BLaER1 treated with 17β-estradiol and CSF1 and Interleukin-3, amounts not matched to agents 10 nM and 100 nM (cell line): Measurements from ENCODE around the gene NCBP2.
A peak's percentile ranks its signal among the peaks of the same experiment; 100 is the strongest.

ENCODE experiments used
- H3K27ac ChIP-seq, 11 experiments: shearing (Covaris generic); formaldehyde crosslinking; 2 replicates each; pipeline ENCODE4 v1.8.1; 2022
- H3K27me3 ChIP-seq, 11 experiments: shearing (Covaris generic); formaldehyde crosslinking; 2 replicates each; pipeline ENCODE4 v1.8.1; 2022
- H3K36me3 ChIP-seq, 11 experiments: shearing (Covaris generic); formaldehyde crosslinking; 2 replicates each; pipeline ENCODE4 v1.8.1; 2022
- H3K4me1 ChIP-seq, 10 experiments: shearing (Covaris generic); formaldehyde crosslinking; 2 replicates each; pipeline ENCODE4 v1.8.1; 2022
- H3K4me2 ChIP-seq, 11 experiments: shearing (Covaris generic); formaldehyde crosslinking; 2 replicates each; pipeline ENCODE4 v1.8.1; 2022
- H3K4me3 ChIP-seq, 10 experiments: shearing (Covaris generic); formaldehyde crosslinking; 2 replicates each; pipeline ENCODE4 v1.8.1; 2022
- H3K9ac ChIP-seq, 11 experiments: shearing (Covaris generic); formaldehyde crosslinking; 2 replicates each; pipeline ENCODE4 v1.8.1; 2022
- H3K9me3 ChIP-seq, 11 experiments: shearing (Covaris generic); formaldehyde crosslinking; replicated peaks in 1 of 11; 2 replicates each; pipeline ENCODE4 v1.8.1; 2022
- H4K20me1 ChIP-seq, 11 experiments: shearing (Covaris generic); formaldehyde crosslinking; 2 replicates each; pipeline ENCODE4 v1.8.1; 2022
- Cebpa-rat ChIP-seq, 11 experiments: shearing (Covaris generic); IDR thresholded peaks; 2 replicates each; pipeline ENCODE4 v1.8.1; 2022

NCBP2 gene

DNA sequence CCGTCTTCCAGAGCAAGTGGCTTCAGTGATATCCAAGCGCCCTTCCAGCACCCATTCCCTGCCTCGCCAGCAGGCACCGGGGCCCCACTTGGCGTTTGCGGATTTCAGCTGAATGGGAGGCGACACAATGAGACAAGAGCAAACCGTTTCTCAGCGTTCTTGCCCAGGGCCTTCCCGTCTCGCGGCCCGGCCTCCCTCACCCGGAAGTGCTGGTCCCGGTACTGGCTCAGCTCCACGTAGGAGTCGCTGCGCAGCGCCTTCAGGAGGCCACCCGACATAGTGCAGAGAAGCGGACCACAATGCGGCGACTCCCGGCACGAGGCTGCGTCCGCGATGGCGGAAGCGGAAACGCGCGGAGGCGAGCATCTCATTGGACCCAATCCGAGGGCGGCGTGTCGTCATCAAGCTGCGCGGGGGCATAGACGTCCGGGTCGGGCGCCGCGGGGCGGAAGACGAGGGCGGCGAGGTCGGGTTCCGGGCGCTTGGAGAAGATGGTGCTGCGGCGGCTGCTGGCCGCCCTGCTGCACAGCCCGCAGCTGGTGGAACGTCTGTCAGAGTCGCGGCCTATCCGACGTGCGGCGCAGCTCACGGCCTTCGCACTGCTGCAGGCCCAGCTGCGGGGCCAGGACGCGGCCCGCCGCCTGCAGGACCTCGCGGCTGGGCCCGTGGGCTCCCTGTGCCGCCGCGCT, at the start of gene NCBP2:
NCBP2 (minus strand) TSS at position 303 of the 689 bp plus-strand sequence; CDS start at position 278, 25 bp downstream.
- Histone ChIP-seq H3K9ac (peak within 1 kb of the TSS; percentile 93 to 99 (median 97)), H3K27me3 (no peaks in the 10 kb centered on the region), H3K4me1 (peaks cover 52 to 60% (median 58%) of the 10 kb centered on the region in 10 experiments), H3K36me3 (peaks cover 20 to 42% (median 33%) of the 10 kb centered on the region in 11 experiments), H3K27ac (peak within 1 kb of the TSS; percentile 90 to 99 (median 96)), H3K4me2 (peak within 1 kb of the TSS; percentile 92 to 99 (median 97)), H3K9me3 (no peaks in the 10 kb centered on the region), H3K4me3 (peak within 1 kb of the TSS; percentile 82 to 100 (median 96)), H4K20me1 (peaks cover 13 to 65% (median 57%) of the 10 kb centered on the region in 11 experiments; a peak in 17 of 22 replicates)
- TF ChIP-seq Cebpa-rat (IDR thresholded peaks at IDR 0.05), result no peak

DNA sequence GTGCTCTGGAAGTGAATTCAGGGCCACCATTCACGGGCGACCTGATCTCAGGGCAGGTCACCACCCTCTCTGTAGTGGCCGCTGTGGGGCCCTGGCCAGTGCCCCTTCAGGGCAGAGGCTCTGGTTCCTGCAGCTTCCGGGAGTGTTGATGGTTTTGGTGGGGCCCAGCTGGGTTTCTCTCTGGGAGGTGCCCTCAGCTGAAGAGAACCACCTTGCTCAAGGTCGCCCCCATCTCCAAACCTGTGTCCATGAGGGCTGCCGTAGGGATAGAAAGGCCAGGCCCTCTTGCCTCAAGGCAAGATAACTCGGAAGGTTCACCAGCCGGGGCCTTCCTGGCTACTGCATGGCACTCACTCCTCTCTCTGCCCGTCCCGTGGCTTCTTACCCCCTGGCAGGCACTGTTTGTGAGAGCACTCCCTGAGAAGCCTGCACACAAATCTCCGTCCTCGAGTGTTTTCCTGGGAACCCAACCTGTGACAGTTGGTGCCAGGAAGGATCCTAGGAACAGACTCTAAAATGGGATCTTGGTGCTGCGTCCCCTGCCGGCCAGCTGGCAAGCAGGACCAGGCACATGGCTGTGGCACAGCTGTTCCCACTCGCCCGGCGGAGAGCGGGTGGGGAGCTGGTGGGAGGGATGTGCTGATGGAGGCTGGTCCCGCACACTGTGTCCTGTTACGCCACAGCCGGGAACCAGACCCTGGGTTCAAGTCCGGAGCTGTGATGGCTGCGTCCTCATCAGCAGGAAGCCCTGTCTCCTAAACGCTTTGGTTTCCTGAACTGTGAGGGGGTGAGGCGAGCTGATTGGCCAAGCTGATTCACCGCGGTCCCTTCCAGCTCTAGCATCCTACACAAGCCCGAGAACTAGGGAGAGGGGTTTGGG, 49.5 kb upstream of the NCBP2 start:
- H4K20me1 ChIP-seq, result no peaks in the 10 kb centered on the region
- H3K4me2 ChIP-seq, result no peak overlapping the region
- TF ChIP-seq Cebpa-rat (IDR thresholded peaks at IDR 0.05), result no peak
- H3K9ac ChIP-seq, result no peak overlapping the region
- H3K27ac ChIP-seq, result no peak overlapping the region
- no peaks in the 10 kb centered on the region for H3K9me3 ChIP-seq
- no peaks in the 10 kb centered on the region for H3K27me3 ChIP-seq
- no peak overlapping the region for H3K4me3 ChIP-seq
- H3K4me1 ChIP-seq, result peaks cover 12 to 50% (median 36%) of the 10 kb centered on the region in 10 experiments; a peak in 18 of 20 replicates
- H3K36me3 ChIP-seq, result no peaks in the 10 kb centered on the region

DNA sequence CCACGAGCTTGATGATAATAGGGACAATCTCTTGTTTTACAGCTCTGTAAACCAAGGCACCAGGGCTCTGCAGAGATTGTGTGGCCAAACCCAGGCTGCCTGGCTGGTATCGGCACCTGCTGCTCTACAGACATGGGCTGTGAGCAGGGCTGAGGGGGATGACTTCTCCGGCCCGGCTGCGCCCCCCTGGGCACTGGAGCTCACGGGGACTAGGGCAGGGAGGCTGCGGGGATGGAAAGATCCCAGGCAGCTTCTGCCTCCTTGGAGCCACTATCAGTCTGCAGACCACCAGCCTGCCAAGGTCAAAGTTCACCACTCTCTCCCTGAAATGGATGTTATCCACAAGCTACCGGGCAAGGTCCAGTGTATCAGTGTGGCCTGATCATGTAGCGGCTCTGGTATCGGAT, 48.3 kb upstream of the NCBP2 start:
- H3K4me2 ChIP-seq, result no peak overlapping the region
- TF ChIP-seq Cebpa-rat (IDR thresholded peaks at IDR 0.05), result no peak
- no peaks in the 10 kb centered on the region for H4K20me1 ChIP-seq
- H3K9me3 ChIP-seq, result no peaks in the 10 kb centered on the region
- H3K4me1 ChIP-seq, result peaks cover under 1 to 42% (median 27%) of the 10 kb centered on the region in 10 experiments; a peak in 15 of 20 replicates
- H3K36me3 ChIP-seq, result no peaks in the 10 kb centered on the region
- H3K27me3 ChIP-seq, result no peaks in the 10 kb centered on the region
- H3K9ac ChIP-seq, result no peak overlapping the region
- H3K27ac ChIP-seq, result no peak overlapping the region
- H3K4me3 ChIP-seq, result no peak overlapping the region

DNA sequence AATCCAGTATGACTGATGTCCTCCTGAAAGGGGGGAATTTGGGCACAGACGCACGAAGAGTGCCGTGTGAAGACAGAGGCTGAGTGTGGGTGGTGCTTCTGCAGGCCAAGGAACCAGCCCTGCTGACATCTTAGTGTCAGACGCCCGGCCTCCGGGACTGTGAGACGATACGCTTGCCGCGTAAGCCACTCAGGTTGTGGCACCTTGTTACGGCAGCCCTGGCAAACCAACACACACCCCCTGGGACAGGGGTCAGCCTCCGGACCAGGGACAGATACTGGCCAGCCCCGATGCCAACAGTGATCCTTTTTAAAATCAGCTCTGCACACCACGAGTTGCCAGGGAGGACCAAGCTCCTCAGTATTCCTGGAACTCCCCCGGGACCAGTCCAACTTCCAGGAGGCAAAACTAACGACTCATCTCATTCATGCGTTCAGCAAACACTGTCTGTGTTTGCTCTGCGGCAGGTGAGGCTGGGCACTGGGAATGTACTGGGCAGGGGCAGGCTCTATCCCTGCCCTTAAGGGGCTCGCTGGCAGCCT, 47.5 kb upstream of the NCBP2 start:
- no peak overlapping the region for H3K27ac ChIP-seq
- H3K9ac ChIP-seq, result no peak overlapping the region
- H3K4me2 ChIP-seq, result no peak overlapping the region
- H4K20me1 ChIP-seq, result no peaks in the 10 kb centered on the region
- no peaks in the 10 kb centered on the region for H3K27me3 ChIP-seq
- peaks cover 0 to 34% (median 19%) of the 10 kb centered on the region in 10 experiments; a peak in 15 of 20 replicates for H3K4me1 ChIP-seq
- no peak for TF ChIP-seq Cebpa-rat (IDR thresholded peaks at IDR 0.05)
- no peaks in the 10 kb centered on the region for H3K36me3 ChIP-seq
- H3K9me3 ChIP-seq, result no peaks in the 10 kb centered on the region
- H3K4me3 ChIP-seq, result no peak overlapping the region

DNA sequence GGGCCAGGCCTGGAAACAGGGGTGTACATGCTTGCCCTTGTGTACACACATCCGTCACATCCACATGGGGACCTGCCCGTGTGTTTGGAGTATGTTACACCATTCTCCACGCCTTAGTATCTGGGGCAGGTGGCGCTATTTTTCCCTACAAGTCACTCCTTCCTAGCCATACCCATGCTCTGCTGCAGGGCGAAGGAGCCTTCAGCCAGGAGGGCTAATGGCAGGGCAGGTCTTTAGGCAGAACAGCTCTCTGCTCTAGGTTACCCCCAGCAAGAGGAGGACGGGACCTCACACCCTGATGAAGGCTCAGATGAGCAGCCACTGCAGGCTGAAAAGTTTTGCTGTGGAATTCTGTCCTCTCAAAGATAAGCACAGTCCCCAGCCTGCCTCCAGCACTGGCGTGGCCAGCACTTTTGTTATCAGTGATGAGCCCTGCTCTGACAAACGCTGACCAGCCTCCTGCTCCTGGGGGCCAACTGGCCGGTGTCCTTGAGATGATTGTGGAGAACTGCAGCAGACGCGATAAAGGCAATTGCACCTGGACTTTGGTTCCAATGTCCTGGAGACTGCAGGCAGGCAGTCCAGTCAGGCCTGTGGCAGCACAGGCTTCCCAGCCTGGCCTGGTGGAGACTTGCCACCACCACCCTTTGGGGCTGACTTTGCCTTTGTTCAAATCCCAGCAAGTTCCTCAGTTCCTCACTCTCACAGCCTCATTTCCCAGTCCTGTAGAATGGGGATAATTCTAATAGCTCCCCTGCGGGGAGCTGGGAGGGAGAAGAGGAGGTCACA, 46.1 kb upstream of the NCBP2 start:
- TF ChIP-seq Cebpa-rat (IDR thresholded peaks at IDR 0.05), result no peak
- no peak overlapping the region for H3K4me3 ChIP-seq
- no peaks in the 10 kb centered on the region for H3K27me3 ChIP-seq
- peak overlapping the region in 8 of 11 experiments; percentile 23 to 71 (median 62); a peak in 7 of 22 replicates for H3K4me2 ChIP-seq
- H3K4me1 ChIP-seq, result peaks cover 0 to 22% (median 18%) of the 10 kb centered on the region in 10 experiments; a peak in 15 of 20 replicates
- no peaks in the 10 kb centered on the region for H4K20me1 ChIP-seq
- H3K9me3 ChIP-seq, result peaks cover 1 to 6% (median 5%) of the 10 kb centered on the region in 11 experiments
- no peak overlapping the region for H3K9ac ChIP-seq
- H3K27ac ChIP-seq, result no peak overlapping the region
- H3K36me3 ChIP-seq, result no peaks in the 10 kb centered on the region

DNA sequence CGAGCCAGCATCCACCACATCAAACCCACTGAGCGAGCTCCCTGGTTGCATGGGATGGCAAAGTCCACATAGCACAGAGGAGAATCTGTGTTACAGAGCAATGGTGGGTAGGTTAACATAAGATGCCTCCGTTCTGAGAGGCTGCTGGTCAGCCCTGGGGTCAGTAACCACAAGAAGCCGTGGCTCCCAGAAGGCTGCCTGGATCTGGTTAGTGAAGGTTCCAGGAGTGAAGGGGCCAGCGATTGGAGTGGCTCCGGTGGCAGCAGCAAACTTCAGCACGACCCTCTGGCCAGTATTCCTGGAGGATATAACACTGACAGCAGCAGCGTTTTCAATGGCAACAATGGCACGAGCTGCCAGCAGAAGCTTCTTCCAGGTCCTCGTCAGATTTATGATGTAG, 44.7 kb upstream of the NCBP2 start:
- H4K20me1 ChIP-seq, result no peaks in the 10 kb centered on the region

DNA sequence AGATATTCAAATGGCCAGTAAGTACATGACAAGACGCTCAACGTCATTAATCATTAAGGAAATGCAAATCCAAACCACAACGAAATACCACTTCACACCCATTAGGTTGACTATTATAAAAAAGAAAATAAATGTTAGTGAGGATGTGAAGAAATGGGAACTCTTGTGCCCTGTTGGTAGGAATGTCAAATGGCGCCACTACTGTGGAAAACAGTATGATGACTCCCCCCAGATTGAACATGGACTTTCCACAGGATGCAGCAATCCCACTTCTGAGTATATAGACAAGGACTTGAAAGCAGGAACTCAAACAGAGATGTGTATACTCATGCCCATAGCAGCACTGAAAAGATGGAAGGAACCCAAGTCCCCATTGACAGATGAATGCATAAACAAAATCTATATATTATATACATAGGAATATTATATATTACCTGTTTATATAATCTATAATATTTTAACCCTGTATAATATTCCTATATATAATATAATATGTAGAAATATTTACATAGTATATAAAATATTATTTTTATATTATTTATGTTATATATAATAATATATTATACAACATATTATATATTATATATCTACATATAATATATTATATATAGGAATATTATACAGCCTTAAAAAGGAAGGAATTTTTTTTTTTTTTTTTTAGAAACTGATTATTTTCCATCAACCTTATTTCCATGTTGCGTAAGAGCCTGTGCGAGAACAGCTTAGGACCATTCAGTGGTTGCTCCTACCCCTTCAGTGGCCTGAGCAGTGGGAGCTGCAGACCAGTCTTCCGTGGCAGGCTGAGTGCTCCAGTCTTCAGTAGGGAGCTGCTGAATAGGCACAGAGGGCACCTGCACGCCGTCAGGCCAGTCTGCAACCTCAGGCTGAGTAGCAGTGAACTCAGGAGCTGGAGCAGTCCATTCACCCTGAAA, 43.9 kb upstream of the NCBP2 start:
- no peaks in the 10 kb centered on the region for H4K20me1 ChIP-seq
- no peaks in the 10 kb centered on the region for H3K27me3 ChIP-seq
- TF ChIP-seq Cebpa-rat (IDR thresholded peaks at IDR 0.05), result 0 out of 22 replicates have a peak, but pooled peaks of 1 of the 11 experiments have one; percentile 52
- H3K36me3 ChIP-seq, result no peaks in the 10 kb centered on the region; a peak in 1 of 22 replicates
- peaks cover 0 to 22% (median 18%) of the 10 kb centered on the region in 10 experiments; a peak in 15 of 20 replicates for H3K4me1 ChIP-seq
- no peak overlapping the region for H3K27ac ChIP-seq
- peaks cover 21 to 29% (median 24%) of the 10 kb centered on the region in 11 experiments for H3K9me3 ChIP-seq
- H3K9ac ChIP-seq, result no peak overlapping the region
- no peak overlapping the region for H3K4me3 ChIP-seq
- H3K4me2 ChIP-seq, result peak overlapping the region in 8 of 11 experiments; percentile 24 to 71 (median 62); a peak in 14 of 22 replicates

More for the DNA sequence above, 44.7 kb upstream of the NCBP2 start:
- H3K4me1 ChIP-seq, result peaks cover 0 to 22% (median 18%) of the 10 kb centered on the region in 10 experiments; a peak in 15 of 20 replicates
- no peak overlapping the region for H3K27ac ChIP-seq
- TF ChIP-seq Cebpa-rat (IDR thresholded peaks at IDR 0.05), result no peak
- H3K4me2 ChIP-seq, result peak overlapping the region in 9 of 11 experiments; percentile 1 to 71 (median 59); a peak in 15 of 22 replicates
- no peak overlapping the region for H3K4me3 ChIP-seq
- no peaks in the 10 kb centered on the region for H3K27me3 ChIP-seq
- H3K9me3 ChIP-seq, result peaks cover 13 to 21% (median 16%) of the 10 kb centered on the region in 11 experiments
- H3K9ac ChIP-seq, result no peak overlapping the region
- H3K36me3 ChIP-seq, result no peaks in the 10 kb centered on the region; a peak in 1 of 22 replicates
